ENCODE results near the gene IL17RC. TPM values are rescaled to one million over a fixed set of nuclear protein-coding genes. Genes with fewer than 3 reads are reported as not detected.

Gene IL17RC
- polyA plus RNA-seq, 3 donors = 8.3 to 17.9 (median 9.3) TPM

DNA sequence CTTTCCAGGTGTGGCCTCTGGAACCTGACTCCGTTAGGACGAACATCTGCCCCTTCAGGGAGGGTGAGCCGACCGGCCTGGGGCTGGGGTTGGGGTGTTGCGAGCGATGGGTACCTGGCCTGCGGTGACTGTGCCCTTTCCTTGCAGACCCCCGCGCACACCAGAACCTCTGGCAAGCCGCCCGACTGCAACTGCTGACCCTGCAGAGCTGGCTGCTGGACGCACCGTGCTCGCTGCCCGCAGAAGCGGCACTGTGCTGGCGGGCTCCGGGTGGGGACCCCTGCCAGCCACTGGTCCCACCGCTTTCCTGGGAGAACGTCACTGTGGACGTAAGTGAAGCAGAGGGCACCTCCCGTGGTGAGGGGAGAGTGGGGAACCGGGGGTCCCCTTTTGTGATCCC, 11.3 kb downstream of the IL17RC start:
- Histone ChIP-seq H3K4me2 (replicated peaks; ENCODE audit: extremely low read depth, low read length, poor library complexity, severe bottlenecking) (no peak overlapping the region), H3K4me3 (replicated peaks in 1 of 3; ENCODE audit: low read depth in 2 of 3, low read length in 3 of 3) (no peak overlapping the region), H3K27ac (ENCODE audit: low read depth in 1 of 2, low read length in 2 of 2) (no peak overlapping the region), H3K9ac (ENCODE audit: insufficient read depth, low read length, poor library complexity, severe bottlenecking) (no peak overlapping the region), H3K36me3 (replicated peaks in 1 of 2; ENCODE audit: control insufficient read depth in 1 of 2, insufficient read depth in 2 of 2, low read length in 2 of 2) (peaks cover 0 to 2% of the 10 kb centered on the region in 2 donors), H3K9me3 (replicated peaks in 1 of 2; ENCODE audit: control insufficient read depth in 1 of 2, insufficient read depth in 1 of 2, low read length in 2 of 2) (no peaks in the 10 kb centered on the region), H2AFZ (ENCODE audit: insufficient read depth, low read depth, low read length, poor library complexity, severe bottlenecking) (no peak overlapping the region), H4K20me1 (ENCODE audit: insufficient read depth, low read length) (no peaks in the 10 kb centered on the region), H3K27me3 (ENCODE audit: control insufficient read depth in 2 of 2, insufficient read depth in 2 of 2, low read length in 2 of 2) (no peaks in the 10 kb centered on the region), H3K79me2 (ENCODE audit: insufficient read depth, low read length) (no peaks in the 10 kb centered on the region), H3K4me1 (ENCODE audit: control insufficient read depth in 1 of 2, insufficient read depth in 2 of 2, low read length in 2 of 2) (peaks cover 10 to 11% of the 10 kb centered on the region in 2 donors)
- H3K27ac Mint-ChIP-seq = peak overlapping the region in 1 of 7 donors; percentile 30
- WGBS (ENCODE audit: insufficient coverage) = 96% methylated on average over 17 of the region's 23 CpGs
- H3K4me1 Mint-ChIP-seq = peaks cover 9% of the 10 kb centered on the region
- H3K4me3 Mint-ChIP-seq = no peak overlapping the region
- DNase-seq = no peak
- peaks cover 0 to 2% (median 1%) of the 10 kb centered on the region in 3 donors for H3K27me3 Mint-ChIP-seq (ENCODE audit: low read depth in 3 of 3)
- peaks cover 0 to 8% of the 10 kb centered on the region in 2 donors for H3K36me3 Mint-ChIP-seq
- TF ChIP-seq, protein P1, sequence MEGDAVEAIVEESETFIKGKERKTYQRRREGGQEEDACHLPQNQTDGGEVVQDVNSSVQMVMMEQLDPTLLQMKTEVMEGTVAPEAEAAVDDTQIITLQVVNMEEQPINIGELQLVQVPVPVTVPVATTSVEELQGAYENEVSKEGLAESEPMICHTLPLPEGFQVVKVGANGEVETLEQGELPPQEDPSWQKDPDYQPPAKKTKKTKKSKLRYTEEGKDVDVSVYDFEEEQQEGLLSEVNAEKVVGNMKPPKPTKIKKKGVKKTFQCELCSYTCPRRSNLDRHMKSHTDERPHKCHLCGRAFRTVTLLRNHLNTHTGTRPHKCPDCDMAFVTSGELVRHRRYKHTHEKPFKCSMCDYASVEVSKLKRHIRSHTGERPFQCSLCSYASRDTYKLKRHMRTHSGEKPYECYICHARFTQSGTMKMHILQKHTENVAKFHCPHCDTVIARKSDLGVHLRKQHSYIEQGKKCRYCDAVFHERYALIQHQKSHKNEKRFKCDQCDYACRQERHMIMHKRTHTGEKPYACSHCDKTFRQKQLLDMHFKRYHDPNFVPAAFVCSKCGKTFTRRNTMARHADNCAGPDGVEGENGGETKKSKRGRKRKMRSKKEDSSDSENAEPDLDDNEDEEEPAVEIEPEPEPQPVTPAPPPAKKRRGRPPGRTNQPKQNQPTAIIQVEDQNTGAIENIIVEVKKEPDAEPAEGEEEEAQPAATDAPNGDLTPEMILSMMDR (IDR thresholded peaks at IDR 0.05) = no peak
- no peaks in the 10 kb centered on the region for H3K9me3 Mint-ChIP-seq
- intact Hi-C loops (cut with micrococcal nuclease) = no loop called here

DNA sequence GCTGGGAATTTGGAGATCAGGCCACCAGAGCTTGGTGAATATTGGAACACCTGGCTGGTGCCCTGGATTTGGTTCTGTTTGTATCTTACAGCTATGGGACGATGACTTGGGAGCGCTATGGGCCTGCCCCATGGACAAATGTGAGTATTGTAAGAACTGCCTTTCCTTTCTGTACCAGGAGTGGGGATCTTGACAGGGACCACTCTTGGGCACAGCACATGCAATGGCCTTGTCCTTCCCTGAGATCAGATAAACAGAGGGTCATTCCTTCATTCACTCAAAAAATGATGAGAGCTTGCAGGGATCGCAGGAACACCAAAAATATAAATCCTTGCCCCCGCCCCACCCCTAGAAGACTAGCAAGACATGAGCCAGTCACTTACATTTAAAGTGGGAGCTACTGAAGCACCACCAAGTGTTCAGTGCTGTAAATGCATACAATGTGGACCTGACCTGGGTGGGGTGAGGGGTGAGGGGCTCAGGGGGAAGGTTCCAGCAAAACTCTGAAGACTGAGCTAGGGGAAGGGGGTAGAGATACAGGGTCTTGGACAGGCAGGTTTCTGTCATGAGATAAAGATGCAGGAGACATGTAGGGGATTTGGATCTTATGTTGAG, 14.0 kb downstream of the IL17RC start:
- H3K36me3 Mint-ChIP-seq = peaks cover 6 to 16% of the 10 kb centered on the region in 2 donors
- no peak overlapping the region for H3K4me2 ChIP-seq (replicated peaks; ENCODE audit: extremely low read depth, low read length, poor library complexity, severe bottlenecking)
- peaks cover 0 to 2% of the 10 kb centered on the region in 2 donors for H3K36me3 ChIP-seq (replicated peaks in 1 of 2; ENCODE audit: control insufficient read depth in 1 of 2, insufficient read depth in 2 of 2, low read length in 2 of 2)
- peaks cover 5% of the 10 kb centered on the region for H3K79me2 ChIP-seq (ENCODE audit: insufficient read depth, low read length)
- H3K27ac Mint-ChIP-seq = no peak overlapping the region
- H3K4me3 Mint-ChIP-seq = no peak overlapping the region
- no peaks in the 10 kb centered on the region for H3K27me3 ChIP-seq (ENCODE audit: control insufficient read depth in 2 of 2, insufficient read depth in 2 of 2, low read length in 2 of 2)
- H3K27me3 Mint-ChIP-seq (ENCODE audit: low read depth in 3 of 3) = peaks cover 0 to 2% (median 0%) of the 10 kb centered on the region in 3 donors
- no peak for DNase-seq
- H3K9me3 Mint-ChIP-seq = no peaks in the 10 kb centered on the region
- H3K4me1 ChIP-seq (ENCODE audit: control insufficient read depth in 1 of 2, insufficient read depth in 2 of 2, low read length in 2 of 2) = peaks cover 22 to 34% of the 10 kb centered on the region in 2 donors
- no peak overlapping the region for H3K9ac ChIP-seq (ENCODE audit: insufficient read depth, low read length, poor library complexity, severe bottlenecking)
- no peak overlapping the region for H3K4me3 ChIP-seq (replicated peaks in 1 of 3; ENCODE audit: low read depth in 2 of 3, low read length in 3 of 3)
- H3K27ac ChIP-seq (ENCODE audit: low read depth in 1 of 2, low read length in 2 of 2) = no peak overlapping the region
- H3K9me3 ChIP-seq (replicated peaks in 1 of 2; ENCODE audit: control insufficient read depth in 1 of 2, insufficient read depth in 1 of 2, low read length in 2 of 2) = no peaks in the 10 kb centered on the region
- H2AFZ ChIP-seq (ENCODE audit: insufficient read depth, low read depth, low read length, poor library complexity, severe bottlenecking) = no peak overlapping the region
- intact Hi-C loops (cut with micrococcal nuclease) = loop anchor here in 1 of 2 donors (5.0 to 10.0 kb wide), 3 partner anchors 56 to 394 kb away; partner anchors contain the start of genes EMC3, FANCD2 and SEC13
- H3K4me1 Mint-ChIP-seq = peaks cover 28% of the 10 kb centered on the region
- TF ChIP-seq, protein P1 (IDR thresholded peaks at IDR 0.05) = no peak
- H4K20me1 ChIP-seq (ENCODE audit: insufficient read depth, low read length) = no peaks in the 10 kb centered on the region
- WGBS (ENCODE audit: insufficient coverage) = 80% methylated on average over 1 of the region's 4 CpGs
